Activated CD8-positive, alpha-beta memory T cell treated with anti-CD3 and anti-CD28 coated beads for 24 hours (primary cell): Measurements from ENCODE around the gene TMEM240.
"Not testable (repeated sequence)": the region's sequence is repeated elsewhere in the genome, so short reads cannot be mapped to it uniquely, and the experiment has no call there.

ENCODE experiments used
- DNase-seq: peaks from one replicate; pipeline ENCODE4 v3.0.0-alpha.2; 2020

TMEM240 gene

DNA sequence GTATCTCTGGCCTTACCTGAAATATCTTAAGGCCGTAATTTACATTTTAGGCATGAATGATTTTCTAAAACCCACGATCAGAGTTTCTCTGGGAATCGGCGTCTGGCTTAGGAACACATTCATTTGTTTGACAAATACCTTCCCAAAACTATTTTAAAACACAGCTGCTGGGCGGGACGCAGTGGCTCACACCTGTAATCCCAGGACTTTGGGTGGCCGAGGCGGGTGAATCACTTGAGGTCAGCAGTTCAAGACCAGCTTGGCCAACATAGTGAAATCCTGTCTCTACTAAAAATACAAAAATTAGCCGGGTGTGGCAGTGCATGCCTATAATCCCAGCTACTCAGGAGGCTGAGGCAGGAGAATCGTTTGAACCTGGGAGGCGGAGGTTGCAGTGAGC is 16.5 kb upstream of the TMEM240 start:
- not testable (repeated sequence) for DNase-seq

DNA sequence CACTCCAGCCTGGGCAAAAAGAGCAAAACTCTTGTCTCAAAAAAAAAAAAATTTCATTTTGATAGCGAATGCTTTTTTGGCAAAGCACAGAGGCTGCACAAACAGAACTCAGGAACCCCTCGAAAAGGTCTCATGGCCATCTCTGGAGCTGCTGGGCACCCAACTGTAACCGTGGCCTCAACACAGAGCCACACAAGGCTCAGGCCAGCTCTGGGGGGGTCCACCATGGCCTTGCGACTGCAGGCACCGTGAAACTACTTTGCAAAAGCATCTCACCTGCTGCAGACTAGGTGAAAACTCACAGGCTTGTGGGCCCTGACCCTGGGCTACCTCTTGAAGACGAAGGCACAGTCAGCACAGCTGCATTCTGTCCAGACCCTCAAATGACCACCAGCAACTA is 16.1 kb upstream of the TMEM240 start:
- DNase-seq = no peak

DNA sequence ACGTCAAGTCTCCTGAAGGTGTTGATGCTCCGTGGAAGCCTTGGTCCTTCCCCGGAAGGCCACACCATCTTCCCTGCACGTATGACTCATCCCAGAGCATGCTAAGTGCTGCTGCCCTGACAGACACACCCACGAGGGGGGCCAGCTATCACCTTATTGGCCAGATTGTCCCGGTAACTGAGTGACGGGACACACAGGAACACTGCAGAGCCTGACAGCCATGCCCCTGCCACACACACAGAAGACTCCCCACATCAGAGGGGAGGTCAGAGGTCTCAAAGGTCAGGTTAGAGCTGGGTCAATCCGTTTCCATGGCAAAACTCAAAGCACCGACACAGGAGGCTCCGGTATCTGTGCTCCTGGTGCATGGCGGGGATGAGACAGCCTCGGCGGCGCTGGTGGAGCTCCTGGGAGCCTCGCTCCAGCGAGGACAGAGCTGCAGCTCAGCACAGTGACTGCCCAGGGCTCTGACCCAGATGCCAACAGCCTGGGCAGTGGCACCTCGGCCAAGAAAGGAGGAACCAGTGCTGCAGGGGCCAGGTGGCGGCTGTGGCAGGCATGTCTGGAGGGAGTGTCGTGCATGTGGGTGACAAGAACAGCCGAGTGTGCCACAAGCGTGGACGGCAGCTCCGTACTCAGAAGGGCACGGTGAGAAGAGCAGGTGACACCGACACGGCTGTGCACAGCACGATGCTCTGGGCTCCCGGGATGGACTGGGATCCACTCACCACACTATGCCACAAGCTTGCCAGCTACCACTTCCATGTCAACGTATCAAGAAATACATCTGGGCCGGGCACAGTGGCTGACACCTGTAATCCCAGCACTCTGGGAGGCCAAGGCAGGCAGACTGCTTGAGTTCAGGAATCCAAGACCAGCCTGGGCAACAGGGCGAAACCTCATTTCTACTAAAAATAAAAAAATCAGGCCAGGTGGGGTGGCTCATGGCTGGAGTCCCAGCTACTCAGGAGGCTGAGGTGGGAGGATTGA is 14.8 kb upstream of the TMEM240 start:
- no peak for DNase-seq

DNA sequence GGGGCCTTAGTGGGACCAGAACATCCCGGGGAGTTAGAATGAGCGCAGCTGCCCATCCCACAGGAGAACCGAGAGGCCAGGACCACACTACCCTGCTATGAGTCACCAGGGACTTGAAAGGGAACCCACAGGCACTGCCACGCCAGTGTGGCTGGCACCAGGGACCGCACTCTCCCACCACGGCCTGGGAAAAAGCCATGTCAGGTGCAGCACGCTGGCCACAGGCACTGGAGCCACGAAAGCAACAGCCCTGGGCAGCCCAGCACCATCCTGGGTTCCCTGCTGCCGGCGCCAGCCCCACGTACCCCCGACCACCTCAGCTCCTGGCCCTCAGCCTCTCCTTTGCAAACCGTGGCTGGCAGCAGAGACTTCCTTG is 14.1 kb upstream of the TMEM240 start:
- no peak for DNase-seq

DNA sequence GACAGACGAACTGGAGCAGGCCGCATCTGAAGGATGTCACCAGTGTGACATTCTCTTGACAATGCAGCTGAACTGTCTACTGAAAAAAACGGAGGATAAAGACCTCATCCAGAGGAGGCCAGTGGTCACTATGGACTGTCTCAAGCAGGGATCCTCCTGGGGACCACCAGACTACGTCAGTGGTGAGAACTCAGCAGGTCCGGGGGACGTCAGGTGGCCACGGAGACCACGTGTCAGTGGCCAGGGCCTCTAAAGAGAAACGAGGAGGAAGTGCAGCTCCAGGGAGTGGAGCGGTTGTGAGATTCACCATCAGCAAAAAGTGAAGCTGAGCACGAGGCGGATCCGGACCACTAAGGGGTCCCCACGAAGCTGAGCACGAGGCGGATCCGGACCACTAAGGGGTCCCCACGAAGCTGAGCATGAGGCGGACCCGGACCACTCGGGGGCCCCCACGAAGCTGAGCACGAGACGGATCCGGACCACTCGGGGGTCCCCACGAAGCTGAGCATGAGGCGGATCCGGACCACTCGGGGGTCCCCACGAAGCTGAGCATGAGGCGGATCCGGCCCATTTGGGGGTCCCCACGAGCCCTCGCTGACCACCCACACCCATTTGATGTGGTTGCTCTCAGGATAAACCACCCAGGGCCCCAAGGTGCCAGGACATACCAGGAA is 13.5 kb upstream of the TMEM240 start:
- DNase-seq = no peak

DNA sequence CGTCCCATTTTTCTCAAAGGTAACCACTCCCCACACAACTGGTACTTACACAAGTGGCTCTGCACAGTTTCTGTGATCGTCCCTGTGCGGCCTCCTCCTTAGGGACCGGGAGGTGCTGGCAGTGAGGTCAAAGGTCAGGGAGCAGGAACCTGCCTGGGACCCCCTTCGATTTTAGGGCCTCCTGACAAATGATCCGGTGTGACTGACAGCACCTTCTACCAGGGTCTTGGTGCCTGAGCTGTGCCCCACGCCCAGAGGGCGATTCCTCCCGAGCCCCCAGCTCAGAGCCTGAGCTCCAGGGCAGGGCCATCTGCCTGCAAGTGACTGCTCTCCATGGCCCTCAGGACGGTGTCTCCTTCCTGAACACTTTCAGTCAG is 11.8 kb upstream of the TMEM240 start:
- DNase-seq = no peak

DNA sequence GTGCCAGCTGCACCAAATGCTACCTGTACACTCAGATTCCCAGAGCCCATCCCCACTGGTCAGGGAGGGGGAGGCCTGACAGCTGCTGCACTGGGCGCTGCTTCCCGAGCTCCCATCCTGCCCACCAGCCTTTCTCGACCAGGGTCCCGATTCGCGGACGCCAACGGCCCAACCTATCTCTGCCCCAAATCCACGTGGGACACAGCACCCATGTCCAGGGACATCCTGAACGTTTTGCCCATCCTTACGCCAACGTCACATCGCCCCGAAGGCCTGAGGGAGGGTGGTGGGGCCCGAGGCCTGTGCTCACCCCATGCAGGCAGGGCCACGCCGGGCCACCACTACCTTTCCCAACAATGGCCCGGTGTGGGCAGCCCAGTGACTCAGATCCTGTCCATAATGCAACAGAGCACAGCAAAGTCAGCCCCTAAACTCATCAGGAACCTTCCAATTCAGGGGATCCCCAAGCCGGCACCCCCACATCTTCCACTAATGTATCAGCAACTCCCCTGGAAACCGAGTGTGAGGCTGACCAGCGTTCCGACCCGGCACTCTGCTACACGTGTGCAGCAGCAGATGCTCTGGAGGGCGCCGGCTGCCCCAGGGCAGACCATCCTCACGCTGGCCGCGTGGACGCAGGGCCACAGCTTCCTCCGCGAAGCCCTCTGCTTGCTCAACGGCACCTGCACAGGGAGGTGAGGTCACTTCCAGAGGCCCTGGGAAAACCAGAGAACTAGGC is 11.3 kb upstream of the TMEM240 start:
- no peak for DNase-seq

DNA sequence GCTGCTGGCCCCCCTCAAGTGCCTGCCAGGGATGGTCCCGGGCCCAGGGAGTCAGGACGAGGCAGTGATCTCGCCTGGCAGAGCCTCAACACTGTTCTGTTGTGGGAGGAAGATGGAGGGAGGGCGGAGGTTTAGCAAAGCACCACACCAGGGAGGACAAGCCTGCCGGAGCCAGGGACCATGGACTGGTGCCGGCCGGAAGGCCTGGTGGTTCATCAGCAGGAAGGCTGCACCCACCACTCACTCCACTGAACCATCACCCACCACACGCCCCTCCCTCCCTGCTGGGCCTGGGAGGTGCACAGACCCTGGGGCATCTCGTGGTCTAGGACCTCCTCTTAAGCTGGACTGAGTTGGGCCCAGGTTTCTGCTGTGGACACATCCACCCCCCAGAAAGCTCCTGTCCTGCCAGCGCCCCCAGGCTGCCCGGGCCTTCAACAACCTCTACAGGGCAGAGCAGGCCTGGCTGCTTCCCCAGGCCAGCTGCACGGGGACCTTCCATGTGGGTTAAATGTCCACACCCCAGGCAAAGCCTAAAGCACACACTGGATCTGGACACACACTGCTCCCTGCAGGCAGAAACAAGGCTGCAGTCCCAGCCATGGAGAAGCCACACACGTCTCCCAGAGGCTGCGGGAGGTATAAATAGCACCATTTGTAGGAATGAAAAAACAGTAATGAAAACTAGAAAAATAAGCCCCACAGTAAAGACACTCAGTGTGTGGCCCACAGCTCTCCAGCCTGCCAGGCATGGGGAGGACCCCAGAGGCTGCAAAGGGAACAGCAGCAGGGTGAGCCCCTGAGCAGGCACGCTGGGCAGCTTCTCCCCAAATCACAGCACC is 10.4 kb upstream of the TMEM240 start:
- DNase-seq = no peak

DNA sequence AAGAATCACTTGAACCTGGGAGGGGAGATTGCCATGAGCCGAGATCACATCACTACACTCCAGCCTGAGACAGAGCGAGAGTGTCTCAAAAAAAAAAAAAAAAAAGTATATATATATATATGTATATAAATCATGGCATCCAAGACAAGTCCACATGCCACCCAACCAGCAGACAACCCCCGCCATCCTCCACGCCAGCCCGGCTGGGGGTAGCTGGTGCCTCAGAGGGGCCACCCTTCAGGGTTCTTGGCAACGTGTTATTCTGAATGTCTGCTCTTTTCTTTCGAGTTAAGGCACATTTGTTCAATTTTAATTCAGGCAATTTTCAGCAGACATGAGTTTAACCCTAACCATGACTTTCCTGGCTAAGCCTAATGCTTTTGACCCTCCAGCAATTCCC is 9.7 kb upstream of the TMEM240 start:
- no peak for DNase-seq

DNA sequence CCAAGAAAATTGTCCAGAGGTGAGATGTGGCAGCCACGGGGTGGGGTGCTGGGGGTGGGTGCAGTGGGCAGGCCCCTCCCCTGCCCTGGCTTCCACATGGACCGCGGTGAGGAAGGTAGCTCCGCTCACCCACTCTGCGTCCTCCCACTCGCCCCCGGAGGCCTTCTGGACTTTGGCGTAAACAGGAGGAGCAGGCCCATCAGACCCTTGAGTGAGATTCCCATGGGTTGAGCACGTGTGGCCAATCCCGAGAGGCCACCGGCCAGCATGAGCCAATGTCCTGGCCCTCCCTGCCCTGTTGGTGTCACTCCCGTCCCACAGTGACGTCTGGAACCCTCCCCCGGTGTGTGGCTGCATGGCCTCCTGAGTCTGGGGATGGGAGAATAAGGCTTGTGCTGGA is 8.2 kb upstream of the TMEM240 start:
- DNase-seq = no peak

DNA sequence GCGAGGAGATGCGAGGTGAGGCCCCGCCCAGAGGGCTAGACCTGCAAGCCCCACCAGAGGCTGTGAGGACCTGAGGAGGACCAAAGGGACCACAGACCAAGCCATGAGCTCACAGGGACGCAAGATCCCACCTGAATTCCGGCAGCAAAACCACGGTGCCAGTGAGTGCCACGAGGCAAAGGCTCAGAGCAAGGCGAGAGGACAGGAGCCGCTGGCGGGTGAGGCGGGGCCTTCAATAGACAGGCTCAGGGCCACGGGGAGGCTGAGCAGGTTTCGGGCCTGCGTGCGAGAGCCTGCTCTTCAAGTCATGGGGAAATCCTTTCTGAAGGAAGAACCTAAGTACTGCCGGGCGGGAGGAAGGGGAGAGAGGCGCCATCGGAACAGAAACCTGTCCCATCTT is 7.1 kb upstream of the TMEM240 start:
- DNase-seq = no peak

DNA sequence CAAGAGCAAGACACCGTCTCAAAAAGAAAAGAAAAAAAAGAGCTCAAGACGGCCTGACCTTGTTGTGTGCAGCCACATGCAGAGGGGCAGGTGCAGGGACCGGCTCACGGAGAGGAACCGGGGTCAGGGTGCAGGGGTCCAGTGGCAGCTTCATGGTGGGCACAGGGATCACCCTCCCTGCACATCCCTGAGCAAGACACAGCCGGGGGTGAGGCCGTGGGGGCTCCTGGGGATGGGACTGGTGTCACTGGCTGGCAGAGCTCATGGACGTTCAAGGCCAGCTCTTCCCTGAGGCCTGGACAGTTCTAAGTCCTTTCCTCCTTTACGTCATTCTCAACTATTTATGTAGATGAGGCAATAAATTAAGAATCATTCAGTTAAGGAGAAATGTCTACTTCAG is 6.6 kb upstream of the TMEM240 start:
- no peak for DNase-seq

DNA sequence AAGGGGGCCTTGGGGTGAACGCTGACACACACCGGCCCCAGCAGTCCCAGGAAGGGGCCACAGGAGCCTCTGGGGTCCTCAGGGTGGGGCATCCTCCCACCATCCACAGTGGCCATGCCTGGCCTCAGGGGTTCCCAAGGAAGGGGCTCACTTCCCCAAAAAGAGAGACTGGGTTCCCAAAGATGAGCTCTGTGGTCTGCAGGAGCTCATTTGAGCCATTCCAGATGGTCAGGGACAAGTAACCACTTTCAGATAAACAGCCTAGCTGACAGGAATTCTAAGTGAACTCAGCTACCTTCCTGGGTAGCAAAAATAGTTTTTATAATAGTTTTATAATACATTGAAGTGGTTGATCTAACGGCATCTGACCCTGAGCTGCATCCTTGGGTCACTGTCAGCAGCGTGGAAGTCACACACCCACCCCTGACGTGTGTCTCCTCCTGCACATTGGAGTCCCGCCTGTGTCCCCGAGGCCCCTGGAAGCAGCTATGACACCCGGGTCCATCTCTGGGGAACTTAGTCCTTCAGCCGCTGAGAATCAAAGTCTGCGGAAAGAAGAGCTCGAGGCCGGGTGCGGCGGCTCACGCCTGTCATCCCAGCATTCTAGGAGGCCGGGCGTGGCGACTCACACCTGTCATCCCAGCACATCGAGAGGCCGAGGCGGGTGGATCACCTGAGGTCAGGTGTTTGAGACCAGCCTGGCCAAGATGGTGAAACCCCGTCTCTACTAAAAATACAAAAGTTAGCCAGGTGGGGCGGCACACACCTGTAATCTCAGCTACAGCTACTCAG is 5.7 kb upstream of the TMEM240 start:
- DNase-seq = no peak

DNA sequence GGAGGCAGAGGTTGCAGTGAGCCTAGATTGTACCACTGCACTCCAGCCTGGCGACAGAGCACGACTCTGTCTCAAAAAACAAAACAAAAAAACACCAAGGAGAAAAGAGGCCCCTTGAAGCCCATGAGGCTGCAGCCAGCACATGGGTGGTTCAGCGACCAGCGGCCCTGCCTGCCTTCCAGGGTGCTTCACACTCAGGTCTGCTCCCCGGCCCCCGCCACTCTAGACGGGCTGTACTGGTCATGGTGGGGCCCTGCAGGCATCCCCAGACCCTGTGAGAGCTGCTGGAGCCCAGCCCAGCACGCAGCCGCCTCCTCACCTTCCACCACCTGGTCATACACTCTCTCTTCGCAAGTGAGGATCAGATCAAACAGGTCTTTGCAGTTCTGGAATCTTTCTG is 4.1 kb upstream of the TMEM240 start:
- DNase-seq = no peak

DNA sequence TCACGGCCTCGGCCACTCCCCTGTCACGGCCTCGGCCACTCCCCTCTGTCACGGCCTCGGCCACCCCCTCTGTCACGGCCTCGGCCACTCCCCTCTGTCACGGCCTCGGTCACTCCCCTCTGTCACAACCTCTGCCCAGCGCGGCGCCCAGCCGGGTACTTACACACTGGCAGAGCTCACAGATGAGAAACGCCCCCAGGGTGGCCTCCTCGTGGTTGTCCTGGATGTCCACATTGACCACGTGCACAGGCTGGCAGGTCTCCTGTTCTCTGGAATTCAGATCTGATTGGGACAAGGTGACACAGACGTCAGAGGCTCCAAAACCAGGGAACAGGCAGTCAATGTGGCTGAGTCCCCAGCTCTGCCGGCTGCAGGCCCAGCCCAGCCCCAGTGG is 3.3 kb upstream of the TMEM240 start:
- DNase-seq = no peak

DNA sequence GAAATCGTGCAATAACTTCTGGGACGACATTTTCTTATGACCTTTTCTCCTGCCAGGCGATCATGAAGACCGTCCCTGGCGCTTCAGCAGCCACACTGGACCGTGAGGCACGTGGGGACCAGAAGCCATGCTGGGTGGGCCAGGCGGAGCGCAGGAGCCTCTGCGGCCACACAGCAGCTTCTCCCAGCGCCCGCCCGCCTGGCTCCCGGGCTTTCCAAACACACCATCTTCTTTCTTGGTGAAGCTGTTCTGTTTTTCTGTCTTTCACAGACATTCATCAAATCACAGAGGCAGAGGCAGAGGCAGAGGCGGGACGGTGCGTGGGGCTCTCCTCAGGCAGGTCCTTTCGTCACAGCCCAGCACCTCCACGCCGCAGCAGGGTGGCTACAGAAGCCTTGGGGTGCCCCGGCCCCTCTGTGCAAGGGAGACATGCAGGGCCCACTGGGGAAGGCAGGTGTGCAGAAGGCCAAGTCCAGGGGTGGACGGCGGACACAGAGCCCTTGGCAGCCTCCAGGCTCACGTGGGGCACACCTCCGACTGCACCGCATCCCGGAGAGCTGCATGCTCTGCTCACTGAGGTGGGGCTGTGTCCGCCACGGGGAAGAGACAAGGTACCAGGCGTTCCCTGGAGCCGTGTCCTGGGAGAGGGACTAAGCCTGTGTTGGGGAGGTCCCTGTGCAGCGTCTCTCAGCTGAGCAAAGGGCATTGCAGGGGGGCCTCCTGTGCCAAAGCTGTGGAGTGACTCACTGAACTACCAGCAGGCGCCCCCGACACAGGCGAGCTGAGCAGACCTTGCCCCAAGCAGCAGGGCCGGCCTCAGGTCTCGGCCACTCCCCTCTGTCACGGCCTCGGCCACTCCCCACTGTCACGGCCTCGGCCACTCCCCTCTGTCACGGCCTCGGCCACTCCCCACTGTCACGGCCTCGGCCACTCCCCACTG is 2.6 kb upstream of the TMEM240 start:
- DNase-seq = no peak

DNA sequence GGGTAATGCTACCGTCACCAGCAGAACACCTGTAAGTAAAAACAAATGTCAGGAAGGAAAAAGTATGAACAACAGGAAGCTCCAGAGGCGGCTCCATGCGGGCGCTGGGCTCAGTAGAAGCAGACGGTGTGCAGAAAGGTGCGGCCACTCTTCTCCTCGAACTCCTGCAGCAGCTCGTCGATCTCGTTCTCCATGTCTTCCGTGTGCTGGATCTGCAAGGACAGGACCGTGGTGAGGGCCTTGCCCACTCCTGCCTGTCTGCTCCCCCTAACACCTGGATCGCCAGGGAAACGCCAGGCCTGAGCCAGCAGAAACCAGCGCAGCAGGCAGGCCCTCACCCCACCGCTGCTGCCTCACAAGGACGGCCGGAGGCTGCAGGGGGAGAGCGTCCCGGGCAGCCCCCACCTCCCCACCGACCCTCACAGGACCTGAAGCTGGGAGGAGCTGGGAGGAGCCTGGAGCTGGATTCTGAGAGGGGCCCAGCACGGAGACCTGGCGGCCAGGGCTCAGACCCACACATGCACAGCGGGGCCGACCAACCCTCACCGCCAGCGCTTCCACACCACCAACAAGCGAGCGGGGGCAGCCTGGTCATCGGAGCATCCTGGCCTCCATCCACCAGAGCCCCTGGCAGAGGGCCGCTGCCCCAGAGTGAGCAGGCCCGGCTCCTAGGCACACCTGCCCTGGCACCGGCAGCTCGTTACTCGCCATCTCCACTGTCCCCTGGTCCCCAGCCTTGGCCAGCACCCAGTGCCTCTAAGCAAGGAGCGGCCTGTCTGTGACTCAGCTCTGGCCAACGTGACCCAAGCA is 1.7 kb upstream of the TMEM240 start:
- DNase-seq = no peak

DNA sequence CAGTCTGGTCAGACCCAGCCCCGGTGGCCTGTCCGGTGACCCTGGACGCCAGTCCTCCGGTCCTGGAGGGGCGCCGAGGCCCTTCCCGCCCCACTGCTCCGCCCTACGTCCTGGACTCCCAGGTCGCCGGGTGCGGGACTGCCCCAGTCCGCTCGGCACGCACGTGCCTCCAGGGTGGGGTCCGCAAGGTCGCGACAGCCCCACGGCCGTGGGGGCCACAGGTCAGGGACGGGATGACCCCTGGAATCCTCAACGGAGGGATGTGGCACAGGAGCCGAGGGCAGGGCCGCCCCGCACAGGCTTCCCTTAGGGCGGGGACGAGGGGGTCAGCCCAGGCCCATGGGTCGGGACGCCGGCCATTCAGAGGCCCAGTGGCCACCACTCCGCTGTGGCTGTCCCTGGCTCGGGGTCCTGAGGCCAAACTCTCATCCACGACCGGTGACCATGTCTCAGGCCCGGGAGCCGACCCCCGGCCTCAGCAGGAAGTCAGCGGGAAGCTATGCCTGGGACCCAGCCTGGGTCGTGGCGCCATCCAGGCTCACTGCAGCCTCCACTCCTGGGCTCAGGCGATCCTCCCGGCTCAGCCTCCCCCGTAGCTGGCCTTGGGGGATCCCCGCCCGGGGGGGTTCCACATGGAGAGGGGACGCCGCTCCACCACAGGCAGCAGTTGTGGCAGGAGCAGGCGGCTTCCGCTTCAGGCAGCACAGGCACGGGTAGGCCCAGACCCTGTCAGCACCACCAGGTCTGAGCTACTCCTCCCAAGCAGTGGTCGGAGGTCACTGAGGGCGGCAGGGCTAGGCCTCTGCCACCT is 599 bp upstream of the TMEM240 start:
- DNase-seq = no peak
